Stimulated activated CD8-positive, alpha-beta memory T cell treated with anti-CD3 and anti-CD28 coated beads, Interleukin-15, amount 100 ng/mL, for 48 hours (primary cell): Measurements from ENCODE around the gene CARHSP1.
"Not testable (repeated sequence)": the region's sequence is repeated elsewhere in the genome, so short reads cannot be mapped to it uniquely, and the experiment has no call there.

Experiments used
- DNase-seq, 2 donors: peaks; one replicate each; pipeline ENCODE4 v3.0.0-alpha.2; 2020; ENCODE audit warnings: low read depth in 2 of 2

Gene CARHSP1

GRCh38 chr16:8854298-8854948, 14.4 kb downstream of the CARHSP1 start:
- no peak for DNase-seq

- no peak for DNase-seq
These were observed 15.2 kb downstream of the CARHSP1 start for GRCh38 chr16:8853611-8854010.

- no peak for DNase-seq
These were observed 15.7 kb downstream of the CARHSP1 start for GRCh38 chr16:8853150-8853549.

- no peak for DNase-seq
These were observed 16.3 kb downstream of the CARHSP1 start for GRCh38 chr16:8852534-8852933.

GRCh38 chr16:8851761-8852403, 16.9 kb downstream of the CARHSP1 start:
- DNase-seq = no peak

GRCh38 chr16:8850279-8850885, 18.4 kb downstream of the CARHSP1 start:
- no peak for DNase-seq

GRCh38 chr16:8849411-8850011, 19.3 kb downstream of the CARHSP1 start:
- no peak for DNase-seq

- DNase-seq = no peak
These were observed 19.8 kb downstream of the CARHSP1 start for GRCh38 chr16:8848939-8849391.

GRCh38 chr16:8848231-8848938, 20.4 kb downstream of the CARHSP1 start:
- no peak for DNase-seq

- DNase-seq = no peak
These were observed 21.2 kb downstream of the CARHSP1 start for GRCh38 chr16:8847623-8848022.

GRCh38 chr16:8847145-8847544, 21.7 kb downstream of the CARHSP1 start:
- no peak for DNase-seq

- DNase-seq = no peak
These were observed 22.3 kb downstream of the CARHSP1 start for GRCh38 chr16:8846401-8846932.

- DNase-seq = no peak
These were observed 23.0 kb downstream of the CARHSP1 start for GRCh38 chr16:8845699-8846298.

GRCh38 chr16:8843296-8843695, 25.5 kb downstream of the CARHSP1 start:
- not testable (repeated sequence) for DNase-seq

GRCh38 chr16:8842016-8842415, 26.8 kb downstream of the CARHSP1 start:
- DNase-seq = not testable (repeated sequence)

- DNase-seq = not testable (repeated sequence)
These were observed 31.2 kb downstream of the CARHSP1 start for GRCh38 chr16:8837594-8837993.

GRCh38 chr16:8836797-8837196, 32.0 kb downstream of the CARHSP1 start:
- not testable (repeated sequence) for DNase-seq

GRCh38 chr16:8832717-8833105, 36.1 kb downstream of the CARHSP1 start:
- DNase-seq = no peak

GRCh38 chr16:8831871-8832716, 36.7 kb downstream of the CARHSP1 start:
- no peak for DNase-seq

GRCh38 chr16:8831450-8831849, 37.4 kb downstream of the CARHSP1 start:
- no peak for DNase-seq
